ENCODE data around the gene ELMO3.

Gene ELMO3

DNA sequence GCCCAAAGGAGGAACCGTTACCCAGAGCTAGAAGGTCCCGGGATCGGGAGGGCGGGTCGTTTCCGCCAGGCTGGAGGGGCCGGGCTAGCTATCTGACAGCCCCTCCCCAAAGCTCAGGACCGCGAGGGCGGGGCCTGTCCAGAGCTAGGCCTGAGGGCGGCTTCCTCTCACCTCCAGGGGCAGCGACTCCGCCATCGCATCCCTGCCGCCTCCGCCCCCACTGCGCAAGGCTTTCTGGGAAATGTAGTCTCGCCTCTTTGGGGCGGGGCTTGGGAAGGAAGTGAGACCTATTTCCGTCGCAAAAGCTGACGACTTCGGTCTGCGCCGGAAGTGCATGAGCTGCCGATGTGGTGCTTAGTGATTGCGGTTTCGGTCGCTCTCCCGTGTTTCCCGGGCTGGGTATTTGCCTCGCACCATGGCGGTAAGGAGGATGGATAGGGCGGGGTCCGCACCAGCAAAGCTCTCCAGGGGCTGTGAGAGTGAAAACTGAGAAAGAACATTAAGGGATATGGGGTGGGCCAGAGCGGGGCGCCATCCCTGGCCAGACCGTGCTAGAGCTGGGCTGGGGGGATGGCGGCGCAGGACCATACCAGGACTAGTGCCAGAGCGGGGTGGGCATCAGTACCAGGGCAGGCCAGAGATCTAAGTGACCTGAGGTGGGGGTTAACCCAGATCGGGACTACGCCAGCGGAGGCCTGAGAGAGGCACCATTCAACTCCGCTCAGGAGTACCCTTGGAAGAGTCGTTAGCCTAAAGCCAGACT lies 28.1 kb downstream of the ELMO3 start, which contains the start of gene TMEM208 (continued):
- no peak for TF ChIP-seq HOXD13 (CRISPR knock-in tag; IDR thresholded peaks at IDR 0.05; ENCODE audit: borderline replicate concordance)
- no peak for TF ChIP-seq HOXC10 (CRISPR knock-in tag; IDR thresholded peaks at IDR 0.05)
- no peak for TF ChIP-seq ZNF214 (tag by site-specific recombination; IDR thresholded peaks at IDR 0.05; ENCODE audit: borderline replicate concordance)
- TF ChIP-seq, protein P1, sequence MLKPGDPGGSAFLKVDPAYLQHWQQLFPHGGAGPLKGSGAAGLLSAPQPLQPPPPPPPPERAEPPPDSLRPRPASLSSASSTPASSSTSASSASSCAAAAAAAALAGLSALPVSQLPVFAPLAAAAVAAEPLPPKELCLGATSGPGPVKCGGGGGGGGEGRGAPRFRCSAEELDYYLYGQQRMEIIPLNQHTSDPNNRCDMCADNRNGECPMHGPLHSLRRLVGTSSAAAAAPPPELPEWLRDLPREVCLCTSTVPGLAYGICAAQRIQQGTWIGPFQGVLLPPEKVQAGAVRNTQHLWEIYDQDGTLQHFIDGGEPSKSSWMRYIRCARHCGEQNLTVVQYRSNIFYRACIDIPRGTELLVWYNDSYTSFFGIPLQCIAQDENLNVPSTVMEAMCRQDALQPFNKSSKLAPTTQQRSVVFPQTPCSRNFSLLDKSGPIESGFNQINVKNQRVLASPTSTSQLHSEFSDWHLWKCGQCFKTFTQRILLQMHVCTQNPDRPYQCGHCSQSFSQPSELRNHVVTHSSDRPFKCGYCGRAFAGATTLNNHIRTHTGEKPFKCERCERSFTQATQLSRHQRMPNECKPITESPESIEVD (tag by site-specific recombination; IDR thresholded peaks at IDR 0.05), result no peak
- TF ChIP-seq ZNF660 (tag by site-specific recombination; IDR thresholded peaks at IDR 0.05), result peak; percentile 54
- no peak for TF ChIP-seq WT1 (tag by site-specific recombination; IDR thresholded peaks at IDR 0.05)
- TF ChIP-seq ZNF837 (tag by site-specific recombination; IDR thresholded peaks at IDR 0.05), result no peak
- no peak for TF ChIP-seq ZNF423 (tag by site-specific recombination; IDR thresholded peaks at IDR 0.05)
- TF ChIP-seq ZNF221 (tag by site-specific recombination; IDR thresholded peaks at IDR 0.05; ENCODE audit: borderline replicate concordance), result no peak
- TF ChIP-seq PRDM4 (tag by site-specific recombination; IDR thresholded peaks at IDR 0.05), result no peak; the same call in 1 of the 2 replicates
- TF ChIP-seq, protein P2, sequence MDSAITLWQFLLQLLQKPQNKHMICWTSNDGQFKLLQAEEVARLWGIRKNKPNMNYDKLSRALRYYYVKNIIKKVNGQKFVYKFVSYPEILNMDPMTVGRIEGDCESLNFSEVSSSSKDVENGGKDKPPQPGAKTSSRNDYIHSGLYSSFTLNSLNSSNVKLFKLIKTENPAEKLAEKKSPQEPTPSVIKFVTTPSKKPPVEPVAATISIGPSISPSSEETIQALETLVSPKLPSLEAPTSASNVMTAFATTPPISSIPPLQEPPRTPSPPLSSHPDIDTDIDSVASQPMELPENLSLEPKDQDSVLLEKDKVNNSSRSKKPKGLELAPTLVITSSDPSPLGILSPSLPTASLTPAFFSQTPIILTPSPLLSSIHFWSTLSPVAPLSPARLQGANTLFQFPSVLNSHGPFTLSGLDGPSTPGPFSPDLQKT (IDR thresholded peaks at IDR 0.05; ENCODE audit: borderline replicate concordance, low read depth, low read length), result no peak; the same call in 1 of the 2 replicates
- TF ChIP-seq ZNF416 (tag by site-specific recombination; IDR thresholded peaks at IDR 0.05), result no peak
- TF ChIP-seq SP2 (tag by site-specific recombination; IDR thresholded peaks at IDR 0.05), result peak; percentile 97
- peak; percentile 94 for TF ChIP-seq KLF16 (tag by site-specific recombination; IDR thresholded peaks at IDR 0.05)
- no peak for TF ChIP-seq HOXA7 (CRISPR knock-in tag; IDR thresholded peaks at IDR 0.05; ENCODE audit: borderline replicate concordance)
- no peak for TF ChIP-seq ZNF791 (tag by site-specific recombination; IDR thresholded peaks at IDR 0.05)
- peak; percentile 93 for TF ChIP-seq PATZ1 (tag by site-specific recombination; IDR thresholded peaks at IDR 0.05)
- no peak for TF ChIP-seq ZFP69B (tag by site-specific recombination; IDR thresholded peaks at IDR 0.05)
- no peak for TF ChIP-seq REST (tag by site-specific recombination; IDR thresholded peaks at IDR 0.05)
- TF ChIP-seq, protein P3, sequence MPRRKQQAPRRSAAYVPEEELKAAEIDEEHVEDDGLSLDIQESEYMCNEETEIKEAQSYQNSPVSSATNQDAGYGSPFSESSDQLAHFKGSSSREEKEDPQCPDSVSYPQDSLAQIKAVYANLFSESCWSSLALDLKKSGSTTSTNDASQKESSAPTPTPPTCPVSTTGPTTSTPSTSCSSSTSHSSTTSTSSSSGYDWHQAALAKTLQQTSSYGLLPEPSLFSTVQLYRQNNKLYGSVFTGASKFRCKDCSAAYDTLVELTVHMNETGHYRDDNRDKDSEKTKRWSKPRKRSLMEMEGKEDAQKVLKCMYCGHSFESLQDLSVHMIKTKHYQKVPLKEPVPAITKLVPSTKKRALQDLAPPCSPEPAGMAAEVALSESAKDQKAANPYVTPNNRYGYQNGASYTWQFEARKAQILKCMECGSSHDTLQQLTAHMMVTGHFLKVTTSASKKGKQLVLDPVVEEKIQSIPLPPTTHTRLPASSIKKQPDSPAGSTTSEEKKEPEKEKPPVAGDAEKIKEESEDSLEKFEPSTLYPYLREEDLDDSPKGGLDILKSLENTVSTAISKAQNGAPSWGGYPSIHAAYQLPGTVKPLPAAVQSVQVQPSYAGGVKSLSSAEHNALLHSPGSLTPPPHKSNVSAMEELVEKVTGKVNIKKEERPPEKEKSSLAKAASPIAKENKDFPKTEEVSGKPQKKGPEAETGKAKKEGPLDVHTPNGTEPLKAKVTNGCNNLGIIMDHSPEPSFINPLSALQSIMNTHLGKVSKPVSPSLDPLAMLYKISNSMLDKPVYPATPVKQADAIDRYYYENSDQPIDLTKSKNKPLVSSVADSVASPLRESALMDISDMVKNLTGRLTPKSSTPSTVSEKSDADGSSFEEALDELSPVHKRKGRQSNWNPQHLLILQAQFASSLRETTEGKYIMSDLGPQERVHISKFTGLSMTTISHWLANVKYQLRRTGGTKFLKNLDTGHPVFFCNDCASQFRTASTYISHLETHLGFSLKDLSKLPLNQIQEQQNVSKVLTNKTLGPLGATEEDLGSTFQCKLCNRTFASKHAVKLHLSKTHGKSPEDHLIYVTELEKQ (tag by site-specific recombination; IDR thresholded peaks at IDR 0.05; ENCODE audit: borderline replicate concordance), result no peak
